K562 (cell line): Measurements from ENCODE around the gene BGN.

Experiments used
- CHCHD3 ChIP-seq: fragments of 250-450 bp; sonication (Bioruptor Pico); IDR thresholded peaks from 2 replicates; pipeline ENCODE4 v2.1.2; 2022; ENCODE audit warnings: mild to moderate bottlenecking
- ZBTB26 ChIP-seq: fragments of 450-650 bp; formaldehyde crosslinking; IDR thresholded peaks from 2 replicates; pipeline ENCODE4 v1.4.0; 2022; ENCODE audit warnings: missing genetic modification characterization

- TF ChIP-seq ZBTB26 (CRISPR knock-in tag): no peak
- TF ChIP-seq CHCHD3 (CRISPR knock-in tag): no peak
Observed at GRCh38 chrX:153487590-153488071, 7.1 kb upstream of the BGN start.
